ENCODE results near the gene UBE3D.

UBE3D gene

GRCh38 chr6:83065511-83066192 is at the start of gene UBE3D:
Gene UBE3D (minus strand): TSS chr6:83065841. CDS start chr6:83065718, 123 bp downstream.
- DNase-seq: no peak

GRCh38 chr6:83114164-83114563 is 48.5 kb upstream of the UBE3D start:
- no peak for DNase-seq

- DNase-seq: no peak
Measured at GRCh38 chr6:83113258-83113657, 47.6 kb upstream of the UBE3D start.

- DNase-seq: no peak
Measured at GRCh38 chr6:83108378-83108777, 42.7 kb upstream of the UBE3D start.

GRCh38 chr6:83098589-83098988 is 32.9 kb upstream of the UBE3D start:
- DNase-seq: no peak

- no peak for DNase-seq
Measured at GRCh38 chr6:83097675-83098074, 32.0 kb upstream of the UBE3D start.

- no peak for DNase-seq
Measured at GRCh38 chr6:83097204-83097603, 31.6 kb upstream of the UBE3D start.

GRCh38 chr6:83096791-83097190 is 31.1 kb upstream of the UBE3D start:
- no peak for DNase-seq

GRCh38 chr6:83092756-83093399 is 27.2 kb upstream of the UBE3D start:
- DNase-seq: no peak

GRCh38 chr6:83086751-83087150 is 21.1 kb upstream of the UBE3D start:
- DNase-seq: no peak

GRCh38 chr6:83083476-83083875 is 17.8 kb upstream of the UBE3D start:
- no peak for DNase-seq

- DNase-seq: no peak
Measured at GRCh38 chr6:83073615-83074014, 8.0 kb upstream of the UBE3D start.

GRCh38 chr6:83072726-83073125 is 7.1 kb upstream of the UBE3D start:
- no peak for DNase-seq

- no peak for DNase-seq
Measured at GRCh38 chr6:83071707-83072106, 6.1 kb upstream of the UBE3D start.

- no peak for DNase-seq
Measured at GRCh38 chr6:83071023-83071422, 5.4 kb upstream of the UBE3D start.

- DNase-seq: no peak
Measured at GRCh38 chr6:83069633-83070032, 4.0 kb upstream of the UBE3D start.

- no peak for DNase-seq
Measured at GRCh38 chr6:83068616-83069015, 3.0 kb upstream of the UBE3D start.

GRCh38 chr6:83067448-83068439 is 2.1 kb upstream of the UBE3D start, which contains the start of gene DOP1A:
Gene DOP1A (plus strand): TSS chr6:83067671. CDS start chr6:83096978, 29,307 bp downstream.
- peak; percentile 74 for DNase-seq

GRCh38 chr6:83062225-83062624 is 3.4 kb downstream of the UBE3D start:
- no peak for DNase-seq

GRCh38 chr6:83061190-83061589 is 4.5 kb downstream of the UBE3D start:
- DNase-seq: no peak

- no peak for DNase-seq
Measured at GRCh38 chr6:83057705-83058321, 7.8 kb downstream of the UBE3D start.

- no peak for DNase-seq
Measured at GRCh38 chr6:83055366-83055964, 10.2 kb downstream of the UBE3D start.

GRCh38 chr6:83053678-83054077 is 12.0 kb downstream of the UBE3D start:
- DNase-seq: no peak

Data from NCI-H1436 treated with DMSO at 0.1 percent for 48 hours (cell line).